Measurements from ENCODE around the gene KRR1. TPM values are rescaled to one million over a fixed set of nuclear protein-coding genes. Genes with fewer than 3 reads are reported as not detected.

KRR1 gene
- total RNA-seq, 6 experiments from 2014 or later: 14.1 to 25.3 (median 20.3) TPM

GRCh38 chr12:75507086-75507485 lies 4.3 kb downstream of the KRR1 start:
- H3K36me3 ChIP-seq: peaks cover 0 to 24% (median 3%) of the 10 kb centered on the region in 4 donors
- intact Hi-C loops (cut with DNase I): loop anchor here in 1 of 2 donors (10.0 kb wide), 1 partner anchor 172 kb away; the partner anchor contains the start of genes CAPS2 and GLIPR1L1
- H3K9me3 ChIP-seq: no peaks in the 10 kb centered on the region
- DNase-seq (no peak), ATAC-seq (no peak)
- no peak overlapping the region for H3K27ac ChIP-seq
- WGBS (ENCODE audit: insufficient coverage, low coverage, low lambda C conversion rate, missing lambda C conversion rate): 72% methylated on average over 2 of the region's 2 CpGs
- H3K4me1 ChIP-seq: peaks cover 0 to 24% (median 8%) of the 10 kb centered on the region in 4 donors
- H3K4me3 ChIP-seq: no peak overlapping the region
- H3K27me3 ChIP-seq: no peaks in the 10 kb centered on the region
- no peak for TF ChIP-seq POLR2A (IDR thresholded peaks at IDR 0.05)
- no peak for TF ChIP-seq CTCF (IDR thresholded peaks at IDR 0.05)

DNA sequence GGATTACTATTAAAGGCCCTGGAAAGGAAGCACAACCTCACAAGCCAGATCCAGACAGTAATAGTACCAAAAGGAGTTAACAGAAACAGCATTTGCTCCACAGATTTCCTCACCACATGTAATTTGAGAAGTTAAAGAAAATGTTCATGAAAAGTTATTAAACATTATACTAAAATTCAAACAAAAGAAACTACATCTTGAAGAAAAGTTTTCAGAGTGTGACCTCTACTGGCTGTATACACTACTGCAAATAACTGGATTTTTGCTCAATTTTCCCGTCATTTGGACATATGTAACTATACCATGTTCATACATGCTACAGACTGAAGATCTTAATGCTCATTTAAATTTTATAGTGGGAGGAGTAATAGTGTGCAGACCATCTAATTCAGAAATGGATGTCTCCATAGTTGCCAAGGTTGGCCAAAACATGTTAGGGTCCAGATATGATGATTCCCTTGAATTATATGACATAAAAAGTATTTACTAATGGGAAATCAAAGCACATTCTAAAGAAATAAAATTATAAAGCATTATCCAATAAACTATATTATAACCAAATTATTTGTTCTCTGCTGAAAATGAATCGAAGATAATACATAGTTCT lies 5.6 kb downstream of the KRR1 start:
- no peaks in the 10 kb centered on the region for H3K27me3 ChIP-seq
- peaks cover 0 to 24% (median 8%) of the 10 kb centered on the region in 4 donors for H3K4me1 ChIP-seq
- TF ChIP-seq CTCF (IDR thresholded peaks at IDR 0.05) (peak; percentile 47 to 67 (median 63)), POLR2A (IDR thresholded peaks at IDR 0.05) (no peak)
- ATAC-seq (peak in 3 of 4 donors; percentile 35 to 61 (median 55)), DNase-seq (no peak)
- no peak overlapping the region for H3K4me3 ChIP-seq
- 60% methylated on average over 2 of the region's 2 CpGs for WGBS (ENCODE audit: insufficient coverage, low coverage, low lambda C conversion rate, missing lambda C conversion rate)
- peaks cover 0 to 37% (median 11%) of the 10 kb centered on the region in 4 donors for H3K36me3 ChIP-seq
- no peak overlapping the region for H3K27ac ChIP-seq
- intact Hi-C loops (cut with DNase I): loop anchor here in 1 of 2 donors (10.0 kb wide), 1 partner anchor 171 kb away; the partner anchor contains the start of genes CAPS2 and GLIPR1L1
- no peaks in the 10 kb centered on the region for H3K9me3 ChIP-seq

GRCh38 chr12:75503866-75504265 lies 7.5 kb downstream of the KRR1 start:
- H3K9me3 ChIP-seq: no peaks in the 10 kb centered on the region
- H3K36me3 ChIP-seq: peaks cover 0 to 55% (median 16%) of the 10 kb centered on the region in 4 donors
- H3K27ac ChIP-seq: peak overlapping the region; percentile 2 to 47 (median 14)
- WGBS (ENCODE audit: insufficient coverage, low coverage, low lambda C conversion rate, missing lambda C conversion rate): 27% methylated on average over 3 of the region's 3 CpGs
- peak overlapping the region in 1 of 3 donors; percentile 3 for H3K4me3 ChIP-seq
- ATAC-seq: peak in 3 of 4 donors; percentile 69 to 75 (median 70)
- peaks cover 0 to 12% (median 3%) of the 10 kb centered on the region in 4 donors for H3K4me1 ChIP-seq
- H3K27me3 ChIP-seq: no peaks in the 10 kb centered on the region
- DNase-seq: no peak
- TF ChIP-seq POLR2A (IDR thresholded peaks at IDR 0.05) (no peak), CTCF (IDR thresholded peaks at IDR 0.05) (no peak)
- intact Hi-C loops (cut with DNase I): loop anchor here in 1 of 2 donors (10.0 kb wide), 1 partner anchor 169 kb away; the partner anchor contains the start of genes CAPS2 and GLIPR1L1

DNA sequence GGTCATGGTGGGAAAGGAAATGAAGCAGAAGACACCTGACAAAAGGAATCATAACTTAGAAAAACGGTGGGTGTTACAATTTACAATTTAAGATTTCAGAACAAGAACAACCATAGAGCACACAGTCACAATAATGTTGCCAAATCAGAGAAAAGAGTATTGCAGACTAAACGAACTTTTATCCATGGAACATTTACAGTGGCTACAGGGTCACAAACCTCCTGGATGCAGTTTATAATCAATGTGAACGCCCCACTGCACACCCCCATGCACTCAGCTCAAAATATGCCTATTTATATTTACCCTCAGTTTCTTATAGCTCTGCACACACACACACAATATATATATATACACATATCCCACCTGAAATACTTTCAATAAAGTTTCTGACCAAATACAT lies 8.0 kb downstream of the KRR1 start:
- H3K36me3 ChIP-seq: peaks cover 0 to 59% (median 18%) of the 10 kb centered on the region in 4 donors
- no peaks in the 10 kb centered on the region for H3K9me3 ChIP-seq
- H3K4me3 ChIP-seq: peak overlapping the region in 1 of 3 donors; percentile 3
- ATAC-seq (peak; percentile 54 to 64 (median 62)), DNase-seq (no peak)
- WGBS (ENCODE audit: insufficient coverage, low coverage, low lambda C conversion rate, missing lambda C conversion rate): 12% methylated on average over 3 of the region's 3 CpGs
- H3K4me1 ChIP-seq: peaks cover 0 to 8% (median 3%) of the 10 kb centered on the region in 4 donors
- TF ChIP-seq POLR2A (IDR thresholded peaks at IDR 0.05) (no peak), CTCF (IDR thresholded peaks at IDR 0.05) (no peak)
- H3K27ac ChIP-seq: peak overlapping the region in 2 of 3 donors; percentile 14 to 47
- no peaks in the 10 kb centered on the region for H3K27me3 ChIP-seq
- intact Hi-C loops (cut with DNase I): loop anchor here in 1 of 2 donors (10.0 kb wide), 1 partner anchor 169 kb away; the partner anchor contains the start of genes CAPS2 and GLIPR1L1
